Vagina (tissue), 2 donors: ENCODE results near the gene MGAT3.
"Not testable (repeated sequence)": the region's sequence is repeated elsewhere in the genome, so short reads cannot be mapped to it uniquely, and the experiment has no call there.

ENCODE experiments used
- POLR2A ChIP-seq, 2 donors: fragments of 450-650 bp; IDR thresholded peaks; one replicate each; pipeline ENCODE4 v1.6.1; 2017; ENCODE audit warnings: antibody characterized with exemption in 2 of 2, mild to moderate bottlenecking in 2 of 2, moderate library complexity in 2 of 2
- TF ChIP-seq, protein P1 (sequence below), 3 experiments: fragments of 450-650 bp in 2 of 3; fragments of 200-600 bp in 1 of 3; sonication (generic) in 1 of 3; IDR thresholded peaks; one replicate each; pipeline ENCODE4 v1.5.1; 2017 to 2019; ENCODE audit warnings: antibody characterized with exemption in 3 of 3, mild to moderate bottlenecking in 2 of 3, moderate library complexity in 2 of 3

DNA sequence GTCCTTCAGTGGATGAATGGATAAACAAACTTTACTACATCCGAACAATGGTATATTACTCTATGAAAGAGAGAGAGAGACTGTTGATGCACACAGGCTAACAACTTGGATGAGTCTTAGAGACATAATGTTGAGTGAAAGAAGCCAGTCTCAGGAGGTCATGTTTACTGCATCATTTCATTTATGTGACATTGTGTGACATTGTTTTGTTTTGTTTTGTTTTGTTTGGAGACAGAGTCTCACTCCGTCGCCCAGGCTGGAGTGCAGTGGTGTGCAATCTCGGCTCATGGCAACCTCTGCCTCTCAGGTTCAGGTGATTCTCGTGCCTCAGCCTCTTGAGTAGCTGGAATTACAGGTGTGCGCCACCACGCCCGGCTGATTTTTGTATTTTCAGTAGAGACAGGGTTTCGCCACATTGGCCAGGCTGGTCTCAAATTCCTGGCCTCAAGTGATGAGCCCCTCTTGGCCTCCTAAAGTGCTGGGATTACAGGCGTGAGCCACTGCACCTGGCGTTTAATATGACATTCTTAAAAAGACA, 44.9 kb upstream of the MGAT3 start:
- not testable (repeated sequence) for TF ChIP-seq POLR2A (IDR thresholded peaks at IDR 0.05)
- TF ChIP-seq, protein P1, sequence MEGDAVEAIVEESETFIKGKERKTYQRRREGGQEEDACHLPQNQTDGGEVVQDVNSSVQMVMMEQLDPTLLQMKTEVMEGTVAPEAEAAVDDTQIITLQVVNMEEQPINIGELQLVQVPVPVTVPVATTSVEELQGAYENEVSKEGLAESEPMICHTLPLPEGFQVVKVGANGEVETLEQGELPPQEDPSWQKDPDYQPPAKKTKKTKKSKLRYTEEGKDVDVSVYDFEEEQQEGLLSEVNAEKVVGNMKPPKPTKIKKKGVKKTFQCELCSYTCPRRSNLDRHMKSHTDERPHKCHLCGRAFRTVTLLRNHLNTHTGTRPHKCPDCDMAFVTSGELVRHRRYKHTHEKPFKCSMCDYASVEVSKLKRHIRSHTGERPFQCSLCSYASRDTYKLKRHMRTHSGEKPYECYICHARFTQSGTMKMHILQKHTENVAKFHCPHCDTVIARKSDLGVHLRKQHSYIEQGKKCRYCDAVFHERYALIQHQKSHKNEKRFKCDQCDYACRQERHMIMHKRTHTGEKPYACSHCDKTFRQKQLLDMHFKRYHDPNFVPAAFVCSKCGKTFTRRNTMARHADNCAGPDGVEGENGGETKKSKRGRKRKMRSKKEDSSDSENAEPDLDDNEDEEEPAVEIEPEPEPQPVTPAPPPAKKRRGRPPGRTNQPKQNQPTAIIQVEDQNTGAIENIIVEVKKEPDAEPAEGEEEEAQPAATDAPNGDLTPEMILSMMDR (IDR thresholded peaks at IDR 0.05) = not testable (repeated sequence)
